ENCODE data around the gene PTPRA.

- TF ChIP-seq CTCF (IDR thresholded peaks at IDR 0.05) (no peak), EP300 (IDR thresholded peaks at IDR 0.05) (no peak), POLR2AphosphoS5 (IDR thresholded peaks at IDR 0.05) (no peak)
Observed at GRCh38 chr20:3071266-3071609, 198.0 kb downstream of the PTPRA start.

Data from stomach (tissue), 4 donors.